Left ventricle myocardium superior (tissue), 1 donor: ENCODE data around the gene NARF. TPM values are rescaled to one million over a fixed set of nuclear protein-coding genes. Genes with fewer than 3 reads are reported as not detected.
"Not testable (repeated sequence)": the region's sequence is repeated elsewhere in the genome, so short reads cannot be mapped to it uniquely, and the experiment has no call there.

ENCODE experiments used
- ATAC-seq: fragments of 200-7000 bp; cut with Tn5 transposase; one replicate; pipeline ENCODE4 v1.9.1; 2020; ENCODE audit warnings: mild to moderate bottlenecking, moderate library complexity
- DNase-seq: peaks from one replicate; pipeline ENCODE4 v3.0.0-alpha.2; 2020
- intact Hi-C: fragments of 100-400 bp; cut with micrococcal nuclease; formaldehyde crosslinking; loops from one replicate; pipeline ENCODE4 v1.11.0; 2022
- total RNA-seq: library from RNA; stranded (reverse); fragmentation: NEBNext Ultra II Directional; extraction: Animal tissue kit (Norgen Biotek cat#: 25700); gene quantifications from one replicate; pipeline ENCODE4 v1.2.1, GENCODE V29; 2021
- donor health status: DM: no; HTN: yes; CAD: no; lungs with severe emphysema.

Gene NARF
- total RNA-seq, 1 donor from 2014 or later = 90.4 TPM

DNA sequence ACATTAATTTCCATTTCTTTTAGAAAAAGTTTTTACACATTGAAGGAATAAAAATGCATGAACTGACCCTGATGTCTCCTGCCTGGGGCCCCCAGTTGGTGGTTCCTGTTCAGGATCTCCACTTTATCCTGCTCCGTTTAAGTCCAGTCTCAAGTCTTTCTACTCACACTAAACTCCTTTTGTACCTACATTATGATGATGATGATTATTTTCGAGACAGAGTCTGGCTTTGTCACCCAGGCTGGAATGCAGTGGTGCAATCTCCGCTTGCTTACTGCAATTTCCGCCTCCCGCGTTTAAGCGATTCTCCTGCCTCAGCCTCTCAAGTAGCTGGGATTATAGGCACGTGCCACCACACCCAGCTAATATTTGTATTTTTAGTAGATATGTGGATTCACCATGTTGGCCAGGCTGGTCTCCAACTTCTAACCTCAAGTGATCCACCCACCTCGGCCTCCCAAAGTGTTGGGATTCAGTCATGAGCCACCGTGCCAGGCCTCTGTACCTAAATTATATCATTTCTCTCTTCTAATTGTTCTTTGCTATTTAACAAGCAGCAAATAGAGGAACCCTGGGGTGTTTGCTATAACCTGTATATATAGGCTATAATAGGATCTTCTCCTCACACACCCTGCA lies 58.8 kb downstream of the NARF start:
- ATAC-seq (no peak), DNase-seq (no peak)
- intact Hi-C loops = no loop called here

- ATAC-seq (peak; percentile 99), DNase-seq (peak; percentile 97)
- intact Hi-C loops = no loop called here
Observed at GRCh38 chr17:82518826-82519810, 60.6 kb downstream of the NARF start, which contains the start of gene FOXK2. TSS of gene FOXK2 (plus strand) at chr17:82519732. CDS start at chr17:82519889, 157 bp downstream.

DNA sequence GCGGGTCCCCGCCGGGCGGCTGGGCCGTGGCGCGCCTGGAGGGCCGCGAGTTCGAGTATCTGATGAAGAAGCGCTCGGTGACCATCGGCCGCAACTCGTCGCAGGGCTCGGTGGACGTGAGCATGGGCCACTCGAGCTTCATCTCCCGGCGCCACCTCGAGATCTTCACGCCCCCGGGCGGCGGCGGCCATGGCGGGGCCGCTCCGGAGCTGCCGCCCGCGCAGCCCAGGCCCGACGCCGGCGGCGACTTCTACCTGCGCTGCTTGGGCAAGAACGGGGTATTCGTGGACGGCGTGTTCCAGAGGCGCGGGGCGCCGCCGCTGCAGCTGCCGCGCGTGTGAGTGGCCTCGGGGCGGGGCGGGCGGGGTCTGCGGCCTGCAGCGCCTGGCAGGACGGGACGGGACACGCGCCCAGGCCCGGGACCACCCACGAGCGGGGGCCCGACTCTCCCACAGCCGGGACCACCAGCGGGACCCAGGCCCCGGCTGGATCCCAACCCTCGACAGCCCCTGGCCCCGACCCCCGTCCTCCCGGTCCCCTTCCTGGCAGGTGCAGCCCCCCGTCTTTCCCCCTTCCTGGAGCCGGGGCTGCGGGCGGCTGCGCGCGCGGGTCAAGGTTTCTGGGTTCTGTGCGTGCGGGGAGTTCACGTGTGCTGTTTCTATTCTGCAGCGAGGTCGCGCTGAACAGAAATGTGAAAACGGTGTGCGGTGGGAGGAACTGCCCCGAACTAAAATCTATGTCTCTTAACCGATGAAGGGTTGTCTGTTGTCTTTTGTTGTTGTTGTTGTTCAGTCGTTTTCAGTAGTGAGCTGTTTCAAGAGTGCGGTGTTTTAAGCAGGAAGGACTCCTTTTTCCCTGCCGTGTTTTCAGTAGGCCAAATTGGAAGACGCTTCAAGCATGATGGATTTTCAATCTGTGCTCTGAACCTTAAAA lies 61.7 kb downstream of the NARF start:
- peak; percentile 49 for DNase-seq
- intact Hi-C loops = no loop called here
- no peak for ATAC-seq

GRCh38 chr17:82524540-82524939 lies 66.0 kb downstream of the NARF start:
- intact Hi-C loops = no loop called here
- DNase-seq (no peak), ATAC-seq (no peak)

DNA sequence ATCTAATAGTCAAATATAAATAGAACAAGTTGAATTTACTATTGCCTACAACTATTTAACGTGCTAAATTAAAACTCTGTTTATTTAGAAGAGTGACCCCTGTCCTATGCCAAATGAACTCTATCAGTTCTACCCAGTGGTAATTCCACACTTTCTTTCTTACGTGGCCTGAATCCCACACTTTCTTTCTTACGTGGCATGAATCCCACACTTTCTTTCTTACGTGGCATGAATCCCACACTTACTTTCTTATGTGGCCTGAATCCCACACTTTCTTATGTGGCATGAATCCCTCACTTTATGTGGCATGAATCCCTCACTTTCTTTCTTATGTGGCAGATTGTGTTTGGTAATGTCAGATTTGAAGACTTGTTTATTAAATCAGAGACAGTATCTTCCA lies 67.2 kb downstream of the NARF start:
- DNase-seq (no peak), ATAC-seq (no peak)
- intact Hi-C loops = no loop called here

- DNase-seq (no peak), ATAC-seq (peak; percentile 35)
- intact Hi-C loops = no loop called here
Observed at GRCh38 chr17:82527898-82528297, 69.4 kb downstream of the NARF start.

GRCh38 chr17:82528484-82529265 lies 70.1 kb downstream of the NARF start:
- DNase-seq (peak; percentile 68), ATAC-seq (peak; percentile 90)
- intact Hi-C loops = no loop called here

DNA sequence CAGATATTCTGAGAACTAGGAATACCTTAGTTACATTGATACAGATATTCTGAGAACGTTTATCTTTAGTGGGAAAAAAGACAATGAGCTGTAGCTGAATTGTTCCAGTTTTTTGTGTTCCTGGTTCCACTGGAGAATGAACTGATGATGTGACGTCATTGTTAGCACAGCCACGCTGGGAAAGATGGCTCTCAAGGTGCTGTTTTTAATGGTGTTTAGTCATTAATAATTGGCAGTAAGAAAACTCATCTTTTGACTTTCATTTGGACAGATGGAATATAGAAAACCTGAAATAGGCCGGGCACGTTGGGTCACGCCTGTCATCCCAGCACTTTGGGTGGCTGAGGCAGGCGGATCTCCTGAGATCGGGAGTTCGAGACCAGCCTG lies 71.4 kb downstream of the NARF start:
- DNase-seq (no peak), ATAC-seq (no peak)
- intact Hi-C loops = no loop called here

GRCh38 chr17:82531431-82531881 lies 72.9 kb downstream of the NARF start:
- ATAC-seq (no peak), DNase-seq (no peak)
- intact Hi-C loops = no loop called here

GRCh38 chr17:82534401-82534812 lies 75.9 kb downstream of the NARF start:
- peak; percentile 14 for DNase-seq
- intact Hi-C loops = no loop called here
- peak; percentile 5 for ATAC-seq

GRCh38 chr17:82536512-82537201 lies 78.1 kb downstream of the NARF start:
- DNase-seq (no peak), ATAC-seq (peak; percentile 62)
- intact Hi-C loops = no loop called here

DNA sequence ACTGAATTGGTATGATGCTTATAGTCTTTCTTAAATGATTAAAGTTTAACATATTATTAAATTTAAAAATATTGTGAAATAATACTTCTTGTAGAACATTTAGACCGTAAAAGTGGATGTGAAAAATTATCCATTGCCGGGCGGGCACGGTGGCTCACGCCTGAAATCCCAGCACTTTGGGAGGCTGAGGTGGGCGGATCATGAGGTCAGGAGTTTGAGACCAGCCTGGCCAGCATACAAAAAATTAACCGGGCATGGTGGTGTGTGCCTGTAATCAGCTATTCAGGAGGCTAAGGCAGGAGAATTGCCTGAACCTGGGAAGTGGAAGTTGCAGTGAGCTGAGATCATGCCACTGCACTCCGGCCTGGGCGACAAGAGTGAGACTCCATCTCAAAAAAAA lies 78.7 kb downstream of the NARF start:
- DNase-seq = peak; percentile 13
- ATAC-seq, intact Hi-C loops: not testable (repeated sequence)

DNA sequence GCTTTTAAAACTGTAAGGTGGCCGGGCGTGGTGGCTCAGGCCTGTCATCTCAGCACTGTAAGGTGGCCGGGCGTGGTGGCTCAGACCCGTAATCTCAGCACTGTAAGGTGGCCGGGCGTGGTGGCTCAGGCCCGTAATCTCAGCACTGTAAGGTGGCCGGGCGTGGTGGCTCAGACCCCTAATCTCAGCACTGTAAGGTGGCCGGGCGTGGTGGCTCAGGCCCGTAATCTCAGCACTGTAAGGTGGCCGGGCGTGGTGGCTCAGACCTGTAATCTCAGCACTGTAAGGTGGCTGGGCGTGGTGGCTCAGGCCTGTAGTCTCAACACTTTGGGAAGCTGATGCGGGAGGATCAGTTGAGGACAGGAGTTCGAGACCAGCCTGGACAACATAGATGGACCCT lies 80.5 kb downstream of the NARF start:
- ATAC-seq, intact Hi-C loops: not testable (repeated sequence)
- peak; percentile 8 for DNase-seq

Other genes with a start within 250 kb of the NARF start
- gene CCDC57, start 245.9 kb upstream of the NARF start, total RNA-seq = 8.1 TPM
- 7.8 TPM for gene SLC16A3, start 229.7 kb upstream of the NARF start, total RNA-seq
- gene CSNK1D, start 185.0 kb upstream of the NARF start, total RNA-seq = 64.4 TPM
- gene CD7, start 141.1 kb upstream of the NARF start, total RNA-seq = 0.64 TPM
- gene SECTM1, start 125.0 kb upstream of the NARF start, total RNA-seq = 5.5 TPM
- not detected for gene TEX19, start 99.5 kb upstream of the NARF start, total RNA-seq
- 2.1 TPM for gene UTS2R, start 87.0 kb upstream of the NARF start, total RNA-seq
- 18.6 TPM for gene HEXD, start 40.4 kb upstream of the NARF start, total RNA-seq
- 28.5 TPM for gene OGFOD3, start 40.2 kb upstream of the NARF start, total RNA-seq
- 30.8 TPM for gene CYBC1, start 8.0 kb upstream of the NARF start, total RNA-seq
- gene FOXK2, start 61.0 kb downstream of the NARF start, total RNA-seq = 41.5 TPM
- gene WDR45B, start 189.7 kb downstream of the NARF start, total RNA-seq = 37.3 TPM
- 21.3 TPM for gene RAB40B, start 240.0 kb downstream of the NARF start, total RNA-seq